ENCODE results near the gene SCP2. TPM values are rescaled to one million over a fixed set of nuclear protein-coding genes. Genes with fewer than 3 reads are reported as not detected.
A peak's percentile ranks its signal among the peaks of the same experiment; 100 is the strongest.

SCP2 gene
- total and polyA plus RNA-seq, 4 donors: 85.6 to 157 (median 128) TPM

DNA sequence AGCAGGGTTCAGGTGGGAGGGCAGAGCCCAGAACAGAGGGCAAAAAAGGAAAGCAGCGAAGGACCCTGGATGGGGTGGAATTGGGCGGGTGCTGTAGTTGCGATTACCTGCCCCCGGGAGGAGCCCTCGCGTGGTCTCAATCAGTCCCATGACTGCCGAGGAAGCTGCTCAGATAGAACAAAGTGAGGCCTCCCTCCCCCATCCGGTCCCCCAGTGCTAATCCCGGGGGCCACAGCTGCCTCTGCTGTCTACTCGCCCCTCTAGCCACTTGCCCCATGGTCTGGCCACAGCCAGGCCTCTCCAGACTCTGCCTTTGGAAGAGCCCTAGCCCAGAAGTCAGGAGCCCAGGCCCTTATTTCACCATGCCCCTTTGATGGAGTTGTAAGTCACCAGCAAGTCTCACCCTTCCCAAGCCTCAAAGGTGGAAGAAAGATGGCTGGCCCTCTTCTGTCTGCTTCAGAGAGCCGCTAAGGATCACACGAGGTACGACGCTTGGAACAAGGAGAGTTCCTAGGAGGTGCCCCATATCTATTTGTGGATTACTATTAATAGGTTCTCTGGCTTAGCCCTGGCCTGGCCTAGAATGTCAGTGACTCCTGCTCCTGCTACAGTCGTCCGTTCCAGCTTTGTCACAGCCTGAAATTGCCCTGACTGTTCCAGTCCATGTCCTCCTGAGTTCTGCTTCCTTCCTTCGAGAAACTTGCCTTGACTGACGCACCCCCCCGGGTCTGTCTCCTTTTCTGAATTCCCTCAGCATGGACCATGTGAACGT is 22.0 kb upstream of the SCP2 start:
- no peak overlapping the region for H3K4me3 ChIP-seq
- peak overlapping the region in 1 of 2 donors; percentile 79 for H3K27ac ChIP-seq (ENCODE audit: low read depth in 1 of 2, low read length in 1 of 2)
- ATAC-seq (ENCODE audit: insufficient read depth, low FRiP score) (no peak), DNase-seq (peak; percentile 24 to 40 (median 31))
- H3K9ac ChIP-seq (ENCODE audit: insufficient read depth in 1 of 2, low read length in 2 of 2): no peak overlapping the region
- TF ChIP-seq, protein P1, sequence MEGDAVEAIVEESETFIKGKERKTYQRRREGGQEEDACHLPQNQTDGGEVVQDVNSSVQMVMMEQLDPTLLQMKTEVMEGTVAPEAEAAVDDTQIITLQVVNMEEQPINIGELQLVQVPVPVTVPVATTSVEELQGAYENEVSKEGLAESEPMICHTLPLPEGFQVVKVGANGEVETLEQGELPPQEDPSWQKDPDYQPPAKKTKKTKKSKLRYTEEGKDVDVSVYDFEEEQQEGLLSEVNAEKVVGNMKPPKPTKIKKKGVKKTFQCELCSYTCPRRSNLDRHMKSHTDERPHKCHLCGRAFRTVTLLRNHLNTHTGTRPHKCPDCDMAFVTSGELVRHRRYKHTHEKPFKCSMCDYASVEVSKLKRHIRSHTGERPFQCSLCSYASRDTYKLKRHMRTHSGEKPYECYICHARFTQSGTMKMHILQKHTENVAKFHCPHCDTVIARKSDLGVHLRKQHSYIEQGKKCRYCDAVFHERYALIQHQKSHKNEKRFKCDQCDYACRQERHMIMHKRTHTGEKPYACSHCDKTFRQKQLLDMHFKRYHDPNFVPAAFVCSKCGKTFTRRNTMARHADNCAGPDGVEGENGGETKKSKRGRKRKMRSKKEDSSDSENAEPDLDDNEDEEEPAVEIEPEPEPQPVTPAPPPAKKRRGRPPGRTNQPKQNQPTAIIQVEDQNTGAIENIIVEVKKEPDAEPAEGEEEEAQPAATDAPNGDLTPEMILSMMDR (IDR thresholded peaks at IDR 0.05; ENCODE audit: control extremely low read depth, extremely low read depth): no peak
- H3K36me3 ChIP-seq (ENCODE audit: control insufficient read depth in 4 of 4, insufficient read depth in 4 of 4, low read length in 4 of 4): peaks cover 0 to 3% (median 0%) of the 10 kb centered on the region in 4 donors
- H3K4me1 ChIP-seq (ENCODE audit: control insufficient read depth in 5 of 5, insufficient read depth in 5 of 5, low read length in 5 of 5): no peaks in the 10 kb centered on the region
- H3K27me3 ChIP-seq (ENCODE audit: control insufficient read depth in 3 of 3, insufficient read depth in 3 of 3, low read length in 2 of 3): no peaks in the 10 kb centered on the region
- WGBS, 2 donors: 74 to 76% methylated on average over 20 of the region's 20 CpGs
- no peaks in the 10 kb centered on the region for H3K9me3 ChIP-seq (ENCODE audit: control insufficient read depth in 4 of 4, insufficient read depth in 3 of 4, low read length in 3 of 4)

DNA sequence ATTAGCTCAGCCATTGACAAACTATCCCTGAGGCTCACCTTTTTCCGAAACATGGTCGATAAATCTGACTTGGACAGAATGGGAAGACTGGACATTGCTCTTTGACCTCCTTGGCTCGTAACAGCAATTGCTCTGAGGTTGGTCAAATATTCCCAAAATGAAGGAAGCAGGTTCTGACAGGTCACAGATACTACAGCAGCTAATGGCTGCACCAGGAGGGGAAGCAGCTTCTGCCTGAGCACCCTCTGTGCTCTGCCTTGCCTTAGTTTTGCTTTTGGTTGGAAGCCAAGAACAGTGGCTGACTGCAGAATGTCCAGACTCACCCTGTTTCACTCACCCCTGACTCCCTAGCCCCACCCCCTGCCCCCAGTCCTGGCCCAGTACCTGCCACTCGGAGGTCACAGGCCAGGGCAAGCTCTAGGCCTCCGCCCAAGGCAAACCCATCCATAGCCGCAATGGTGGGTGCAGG is 20.9 kb upstream of the SCP2 start:
- Histone ChIP-seq H3K36me3 (ENCODE audit: control insufficient read depth in 4 of 4, insufficient read depth in 4 of 4, low read length in 4 of 4) (peaks cover 0 to 5% (median 0%) of the 10 kb centered on the region in 4 donors), H3K27me3 (ENCODE audit: control insufficient read depth in 3 of 3, insufficient read depth in 3 of 3, low read length in 2 of 3) (no peaks in the 10 kb centered on the region), H3K27ac (ENCODE audit: low read depth in 1 of 2, low read length in 1 of 2) (peak overlapping the region in 1 of 2 donors; percentile 79), H3K9ac (ENCODE audit: insufficient read depth in 1 of 2, low read length in 2 of 2) (no peak overlapping the region), H3K9me3 (ENCODE audit: control insufficient read depth in 4 of 4, insufficient read depth in 3 of 4, low read length in 3 of 4) (no peaks in the 10 kb centered on the region), H3K4me3 (no peak overlapping the region), H3K4me1 (ENCODE audit: control insufficient read depth in 5 of 5, insufficient read depth in 5 of 5, low read length in 5 of 5) (no peaks in the 10 kb centered on the region)
- TF ChIP-seq, protein P1 (IDR thresholded peaks at IDR 0.05; ENCODE audit: control extremely low read depth, extremely low read depth): no peak
- ATAC-seq (ENCODE audit: insufficient read depth, low FRiP score): no peak
- WGBS, 2 donors: 93 to 98% methylated on average over 6 of the region's 6 CpGs
- no peak for DNase-seq

DNA sequence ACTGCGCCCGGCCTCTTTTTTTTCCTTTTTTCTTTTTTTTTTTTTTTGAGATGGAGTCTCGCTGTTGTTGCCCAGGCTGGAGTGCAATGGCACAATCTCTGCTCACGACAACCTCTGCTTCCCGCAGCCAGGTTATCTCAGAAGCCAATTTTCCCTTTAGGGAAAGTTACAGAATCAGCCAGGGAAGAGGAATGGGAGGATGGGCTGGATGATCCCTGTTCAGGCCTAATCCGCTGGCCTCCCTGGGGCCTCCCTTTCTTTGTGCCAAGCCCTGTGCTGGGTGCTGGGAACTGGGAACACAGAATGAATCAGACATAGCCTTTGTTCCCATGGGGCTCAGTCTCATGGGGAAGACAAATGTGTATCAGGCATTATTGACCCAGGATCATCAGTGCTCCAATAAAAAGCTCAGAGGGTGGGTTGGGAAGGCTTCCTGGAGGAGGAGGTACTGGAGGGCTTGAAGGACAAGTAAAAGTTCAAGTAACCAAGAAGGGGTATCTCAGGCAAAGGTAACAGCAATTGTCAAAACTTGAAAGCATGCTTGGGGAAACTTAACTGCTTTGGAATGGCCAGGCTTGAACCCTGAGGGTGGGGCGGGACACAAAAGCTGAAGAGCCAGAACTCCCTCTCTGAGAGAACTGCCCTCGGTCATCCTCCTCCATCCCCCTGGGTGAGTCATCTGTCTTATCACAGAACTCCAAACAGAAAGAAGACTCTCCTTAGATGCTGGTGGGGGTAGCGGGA is 19.8 kb upstream of the SCP2 start:
- Histone ChIP-seq H3K27ac (ENCODE audit: low read depth in 1 of 2, low read length in 1 of 2) (no peak overlapping the region), H3K4me3 (no peak overlapping the region), H3K4me1 (ENCODE audit: control insufficient read depth in 5 of 5, insufficient read depth in 5 of 5, low read length in 5 of 5) (no peaks in the 10 kb centered on the region), H3K9ac (ENCODE audit: insufficient read depth in 1 of 2, low read length in 2 of 2) (no peak overlapping the region), H3K27me3 (ENCODE audit: control insufficient read depth in 3 of 3, insufficient read depth in 3 of 3, low read length in 2 of 3) (no peaks in the 10 kb centered on the region), H3K9me3 (ENCODE audit: control insufficient read depth in 4 of 4, insufficient read depth in 3 of 4, low read length in 3 of 4) (no peaks in the 10 kb centered on the region), H3K36me3 (ENCODE audit: control insufficient read depth in 4 of 4, insufficient read depth in 4 of 4, low read length in 4 of 4) (peaks cover 0 to 5% (median 0%) of the 10 kb centered on the region in 4 donors)
- TF ChIP-seq, protein P1 (IDR thresholded peaks at IDR 0.05; ENCODE audit: control extremely low read depth, extremely low read depth): no peak
- DNase-seq: no peak
- 95 to 97% methylated on average over 9 of the region's 9 CpGs for WGBS, 2 donors
- ATAC-seq (ENCODE audit: insufficient read depth, low FRiP score): no peak
